ENCODE measurements around the gene TTC23L. TPM values are rescaled to one million over a fixed set of nuclear protein-coding genes. Genes with fewer than 3 reads are reported as not detected.

TTC23L gene
- total and polyA plus RNA-seq, 2 of the 8 experiments (the other 6 are each of a cell fraction or from before 2014, with no cell fraction given): 1.1 to 2.4 TPM

- TF ChIP-seq CHD2 (IDR thresholded peaks at IDR 0.05; ENCODE audit: low read length) (no peak), NANOG (IDR thresholded peaks at IDR 0.05; ENCODE audit: insufficient read depth, low read depth, low read length, poor library complexity, severe bottlenecking) (no peak), ZNF274 (IDR thresholded peaks at IDR 0.05; ENCODE audit: borderline replicate concordance, extremely low read depth, low read length) (no peak), E2F6 (IDR thresholded peaks at IDR 0.05) (no peak), SUZ12 (IDR thresholded peaks at IDR 0.05; ENCODE audit: low read length) (no peak), CREB1 (IDR thresholded peaks at IDR 0.05) (no peak), RXRA (IDR thresholded peaks at IDR 0.05; ENCODE audit: insufficient read depth, low read depth, low read length) (no peak)
Observed at GRCh38 chr5:34841816-34842215, 2.9 kb downstream of the TTC23L start (continued).

All from H1 (cell line).